22Rv1 (cell line): Measurements from ENCODE around the gene CD6.

Experiments
- CTCF ChIP-seq: fragments of 450-650 bp; IDR thresholded peaks from 2 replicates; pipeline ENCODE4 v1.5.1; 2017; ENCODE audit warnings: mild to moderate bottlenecking
- ZFX ChIP-seq: fragments of 450-650 bp; IDR thresholded peaks from 2 replicates; pipeline ENCODE4 v1.6.1; 2017; ENCODE audit warnings: antibody characterized with exemption, borderline replicate concordance

- TF ChIP-seq CTCF (no peak), ZFX (no peak)
These were observed 96.4 kb downstream of the CD6 start for GRCh38 chr11:61067782-61068446.
